NOMO-1 treated with dmso at 0.1 percent for 144 hours (cell line): Measurements from ENCODE around the gene ATG9B.

Experiments used
- DNase-seq: peaks from one replicate; lab custom pipeline; 2025; ENCODE audit not compliant: unreplicated experiment; lab: John Stamatoyannopoulos, UW

ATG9B gene

DNA sequence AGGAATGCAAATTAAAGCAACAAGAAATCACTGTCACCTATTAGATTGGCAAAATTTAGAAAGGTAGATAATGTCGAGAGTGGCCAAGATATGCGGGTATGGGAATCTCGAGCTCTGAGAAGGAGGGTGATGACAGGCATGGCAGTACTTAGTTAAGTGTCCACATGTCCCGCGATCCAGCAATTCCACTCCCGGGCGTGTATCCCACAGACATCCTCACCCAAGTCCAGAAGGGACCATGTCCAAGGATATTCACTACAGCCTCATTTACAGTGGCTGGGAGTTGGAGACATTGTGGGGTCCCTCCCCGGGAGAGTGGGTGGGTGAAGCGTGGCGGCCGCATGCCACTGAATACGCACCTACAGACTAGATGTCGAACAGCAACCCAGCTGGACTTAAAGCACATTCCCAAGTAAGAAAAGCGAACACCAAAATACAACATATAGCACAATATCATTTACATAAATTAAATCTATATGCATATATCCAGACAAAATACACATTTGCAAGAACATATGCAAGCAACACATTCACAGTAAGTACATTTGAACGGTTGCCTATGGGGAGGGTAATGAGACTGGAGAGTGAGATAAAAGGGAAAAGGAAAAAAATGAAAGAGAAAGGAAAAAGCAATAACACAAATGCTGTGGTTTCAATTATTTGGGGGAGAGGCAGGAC is 56.1 kb downstream of the ATG9B start:
- no peak for DNase-seq

DNA sequence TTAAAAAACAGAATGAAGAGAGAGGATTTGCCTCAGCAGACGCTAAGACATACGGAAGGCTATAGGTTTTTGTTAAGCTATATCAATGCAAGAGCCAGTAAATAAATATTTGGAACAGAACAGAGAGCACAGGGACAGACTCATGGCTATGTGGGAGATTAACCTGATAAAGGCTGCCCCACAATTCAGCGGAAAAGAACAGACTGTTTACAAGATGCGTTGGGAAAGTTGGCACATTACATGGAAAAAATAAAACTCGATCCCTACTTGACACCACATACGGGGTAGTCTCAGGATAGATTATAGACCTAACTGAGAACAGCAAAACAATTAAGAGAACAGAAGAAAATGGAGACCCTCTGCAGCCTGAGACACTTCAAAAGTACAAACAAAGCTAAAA is 56.9 kb downstream of the ATG9B start:
- DNase-seq: no peak

DNA sequence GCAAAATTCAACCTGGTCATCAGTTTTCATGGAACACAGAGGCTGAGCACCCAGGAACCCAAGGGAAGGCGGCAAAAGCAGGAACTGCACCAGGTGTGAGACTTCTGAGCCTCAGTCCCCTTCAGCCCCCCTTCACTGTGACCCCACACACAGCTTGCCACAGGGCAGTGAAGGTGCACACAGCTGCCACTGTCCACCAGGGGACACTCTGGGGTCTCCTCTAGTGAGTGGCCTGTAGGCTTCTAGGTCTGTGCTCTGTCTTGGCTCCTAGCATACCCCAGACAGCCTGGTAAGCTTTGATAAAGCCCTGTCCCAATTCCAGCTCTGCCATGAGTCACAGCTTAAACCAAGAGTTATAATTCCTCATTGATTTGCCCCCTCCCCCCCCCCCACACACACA is 58.3 kb downstream of the ATG9B start:
- DNase-seq: no peak

DNA sequence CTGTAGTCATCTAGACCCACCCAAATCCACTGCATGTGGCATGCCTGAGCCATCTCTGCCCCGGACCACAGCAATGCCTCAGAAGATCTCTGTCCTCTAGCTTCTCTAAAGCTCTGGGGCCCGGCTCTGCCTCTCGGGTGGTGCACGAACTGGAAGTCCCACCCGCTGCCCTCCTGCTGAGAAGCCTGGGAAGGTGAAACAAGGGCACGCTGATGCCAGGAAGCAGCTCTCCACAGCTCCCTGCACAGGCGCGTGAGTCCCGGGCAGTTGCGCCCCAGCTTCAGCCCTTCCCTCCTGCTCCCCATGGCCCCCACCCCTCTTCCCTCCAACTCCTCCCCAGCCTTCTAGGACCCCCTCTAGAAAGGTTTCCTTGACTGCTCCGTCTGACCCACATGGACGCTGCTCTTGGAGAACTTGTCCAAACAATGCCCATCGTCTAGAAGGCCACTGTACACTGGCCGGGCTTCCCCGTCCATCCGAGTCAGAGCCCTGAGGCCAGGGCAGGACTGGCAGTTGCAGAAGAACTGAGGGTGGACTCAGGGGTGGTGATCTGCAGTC is 58.9 kb downstream of the ATG9B start:
- no peak for DNase-seq
